GM19452 (cell line): ENCODE measurements around the gene ZNF254.
"Not testable (repeated sequence)": the region's sequence is repeated elsewhere in the genome, so short reads cannot be mapped to it uniquely, and the experiment has no call there.

Experiments
- ATAC-seq: cut with Tn5 transposase; IDR thresholded peaks from one replicate; pipeline ENCODE4 v1.9.1; 2021; ENCODE audit not compliant: unreplicated experiment

Gene ZNF254

GRCh38 chr19:24071078-24071477 is 15.9 kb upstream of the ZNF254 start:
- ATAC-seq = no peak

DNA sequence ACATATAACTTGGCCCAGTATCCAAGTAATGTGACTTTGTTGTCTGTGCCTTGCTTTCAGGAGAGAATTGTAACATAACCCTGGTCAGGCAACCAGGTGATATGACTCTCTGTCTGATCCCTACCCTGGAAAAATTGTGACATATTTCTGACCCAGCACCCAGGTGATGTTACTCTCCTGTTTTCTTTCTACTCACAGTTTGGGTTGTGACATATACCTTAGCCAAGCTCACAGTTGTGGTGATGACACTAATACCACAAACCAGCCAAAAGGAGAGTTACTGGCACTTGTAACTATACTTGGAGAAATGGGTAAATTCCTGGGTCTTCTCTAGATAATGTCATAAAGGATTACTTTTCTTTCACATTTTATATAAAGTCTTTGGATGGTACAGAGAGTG is 14.3 kb upstream of the ZNF254 start:
- no peak for ATAC-seq

- ATAC-seq = no peak
Measured at GRCh38 chr19:24073807-24074206, 13.2 kb upstream of the ZNF254 start.

- no peak for ATAC-seq
Measured at GRCh38 chr19:24074720-24075454, 12.1 kb upstream of the ZNF254 start.

GRCh38 chr19:24075530-24075929 is 11.5 kb upstream of the ZNF254 start:
- ATAC-seq = not testable (repeated sequence)

DNA sequence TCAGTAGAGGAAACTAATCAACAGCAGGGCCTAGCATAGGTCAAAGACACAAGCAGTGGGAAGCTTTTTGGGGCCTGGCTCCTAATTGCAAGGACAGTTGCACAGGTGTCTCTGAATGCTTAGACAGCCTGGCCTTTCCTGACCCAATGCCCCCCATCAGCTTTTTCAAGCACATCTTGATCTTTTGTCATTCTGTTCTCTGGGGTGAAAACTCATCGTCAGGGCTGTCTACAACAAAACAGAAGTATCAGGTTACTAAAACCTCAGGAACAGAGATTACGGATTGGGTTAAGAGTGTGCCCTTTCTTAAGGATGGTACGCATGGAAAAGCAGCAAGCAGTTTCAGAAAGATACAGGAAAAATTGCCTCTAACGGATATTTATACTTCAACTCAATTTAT is 8.3 kb upstream of the ZNF254 start:
- no peak for ATAC-seq

DNA sequence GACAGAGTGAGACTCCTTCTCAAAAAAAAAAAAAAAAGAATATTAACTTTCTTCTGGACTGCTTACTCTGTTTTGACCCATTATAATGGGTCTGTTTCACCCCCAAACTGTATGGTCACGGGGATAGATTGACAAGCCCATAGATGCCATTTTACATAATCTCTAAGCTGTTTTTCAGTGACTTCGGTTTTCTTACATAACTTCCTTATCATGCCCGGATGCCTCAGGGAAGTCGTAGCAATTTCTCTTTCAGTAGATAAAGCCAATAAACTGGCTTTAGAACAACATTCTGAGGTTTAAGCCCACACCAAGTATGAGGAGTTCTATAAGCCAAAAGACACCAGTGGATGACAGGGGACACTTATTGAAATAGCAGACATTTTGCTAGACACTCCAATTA is 5.9 kb upstream of the ZNF254 start:
- ATAC-seq = no peak

- no peak for ATAC-seq
Measured at GRCh38 chr19:24098359-24098758, 11.4 kb downstream of the ZNF254 start.

DNA sequence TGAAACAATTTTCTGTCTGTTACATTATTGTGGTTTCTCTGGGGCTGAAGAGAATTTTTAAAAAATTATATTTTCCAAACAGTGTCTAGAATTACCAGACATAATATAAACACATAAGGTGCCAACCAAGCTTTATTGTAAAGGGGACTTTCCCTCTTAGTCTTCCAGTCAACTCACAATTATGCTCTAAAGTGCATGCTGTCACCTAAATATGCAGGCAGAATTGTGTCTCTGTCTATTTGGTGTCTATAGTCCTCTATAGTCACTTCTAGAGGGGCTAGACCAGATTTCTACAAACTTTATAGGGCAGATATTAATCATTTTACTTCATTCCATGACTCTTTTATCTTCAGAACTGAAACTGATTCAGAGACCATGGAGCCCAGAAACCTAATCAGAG is 12.8 kb downstream of the ZNF254 start:
- ATAC-seq = no peak

DNA sequence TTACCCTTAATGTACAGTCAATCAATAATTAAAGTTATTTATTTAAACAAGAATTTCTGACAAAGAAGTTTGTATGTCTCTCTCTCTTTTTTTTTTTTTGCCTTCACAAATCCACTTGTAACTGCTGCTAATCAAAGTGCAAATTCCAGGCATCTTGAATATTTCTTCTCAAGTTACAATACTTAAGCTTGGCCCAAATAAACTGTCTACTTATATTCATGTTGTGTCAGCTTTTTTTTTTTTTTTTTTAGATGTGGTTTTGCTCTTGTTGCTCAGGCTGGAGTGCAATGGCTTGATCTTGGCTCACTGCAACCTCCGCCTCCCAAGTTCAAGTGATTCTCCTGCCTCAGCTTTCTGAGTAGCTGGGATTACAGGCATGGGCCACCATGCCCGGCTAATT is 13.6 kb downstream of the ZNF254 start:
- ATAC-seq = not testable (repeated sequence)

GRCh38 chr19:24101459-24102115 is 14.6 kb downstream of the ZNF254 start:
- ATAC-seq = no peak

- no peak for ATAC-seq
Measured at GRCh38 chr19:24127601-24128000, 40.6 kb downstream of the ZNF254 start.

- ATAC-seq = no peak
Measured at GRCh38 chr19:24140099-24140498, 53.1 kb downstream of the ZNF254 start.

GRCh38 chr19:24140591-24140990 is 53.6 kb downstream of the ZNF254 start:
- no peak for ATAC-seq

GRCh38 chr19:24141612-24142011 is 54.6 kb downstream of the ZNF254 start:
- no peak for ATAC-seq

DNA sequence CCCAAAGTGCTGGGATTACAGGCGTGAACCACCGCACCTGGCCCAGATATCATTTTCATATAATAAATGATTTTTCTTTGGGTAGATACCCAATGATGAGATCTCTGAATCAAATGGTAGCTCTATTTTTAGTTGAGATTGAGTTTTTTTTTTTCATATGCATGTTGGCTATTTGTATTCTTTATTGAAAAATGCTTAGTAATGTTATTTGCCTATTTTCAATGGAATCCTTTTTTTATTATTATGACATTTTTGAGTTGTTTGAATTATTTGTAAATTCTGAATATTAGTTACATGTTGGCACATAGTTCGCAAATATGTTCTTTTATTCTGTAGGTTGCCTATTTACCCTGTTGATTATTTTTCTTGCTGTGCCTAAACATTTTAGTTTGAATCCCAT is 55.8 kb downstream of the ZNF254 start:
- no peak for ATAC-seq

DNA sequence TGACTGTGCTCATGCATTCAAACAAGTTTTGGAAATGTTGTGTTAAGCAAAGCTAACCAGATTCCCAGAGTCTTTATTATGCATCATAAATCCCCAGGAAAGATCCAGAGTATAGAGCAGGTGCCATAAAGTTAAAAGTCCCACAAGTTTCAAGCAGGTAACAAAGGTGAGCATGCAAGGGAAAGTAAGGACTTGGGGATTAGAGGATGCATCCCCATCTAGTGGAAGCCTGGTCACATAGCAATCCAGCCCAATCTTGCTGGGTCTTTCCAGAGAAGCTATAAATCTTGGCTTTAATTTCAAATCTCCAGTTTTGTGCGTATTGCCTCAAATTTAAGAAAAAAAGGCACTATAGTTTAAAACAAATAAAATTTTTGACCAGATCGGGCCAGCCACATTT is 72.7 kb downstream of the ZNF254 start:
- ATAC-seq = no peak

DNA sequence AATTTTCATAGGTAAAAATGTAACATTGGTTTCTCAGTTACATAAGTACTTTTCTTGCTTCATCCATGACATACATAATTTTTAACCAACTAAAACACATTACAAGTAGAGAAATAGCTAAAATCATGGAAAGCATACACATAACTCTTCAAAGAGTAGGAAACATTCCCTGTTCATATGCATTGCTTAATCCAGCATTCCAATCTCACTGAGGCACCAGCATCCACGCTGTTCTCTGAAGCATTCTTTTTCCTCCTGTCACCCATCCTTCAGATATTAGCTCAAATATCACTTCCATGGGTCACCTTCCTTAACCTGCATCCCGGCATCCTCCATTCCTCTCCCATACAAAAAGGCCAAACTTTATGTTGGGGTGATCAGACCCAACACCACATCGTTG is 79.1 kb downstream of the ZNF254 start:
- no peak for ATAC-seq

GRCh38 chr19:24173882-24174281 is 86.9 kb downstream of the ZNF254 start:
- ATAC-seq = no peak

DNA sequence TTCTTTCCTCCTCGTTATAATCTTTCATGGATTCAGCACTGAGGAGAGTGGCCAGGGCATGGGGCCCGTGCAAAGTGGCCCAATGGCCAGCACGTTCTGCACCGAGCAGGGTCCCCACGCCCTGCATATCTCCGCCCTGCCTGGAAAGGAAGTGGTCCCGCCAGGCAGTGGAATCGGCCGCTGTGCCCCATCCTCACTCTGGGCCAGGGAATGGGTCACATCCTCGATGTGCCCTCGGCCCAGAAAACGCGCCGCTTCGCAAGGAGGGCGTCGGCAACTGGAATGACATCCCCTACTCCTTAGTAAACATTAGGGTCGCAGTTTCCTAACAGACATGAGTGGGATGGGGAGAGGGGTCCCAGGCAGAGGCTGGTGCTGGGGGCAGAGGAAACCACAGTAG is 90.7 kb downstream of the ZNF254 start:
- no peak for ATAC-seq

- ATAC-seq = no peak
Measured at GRCh38 chr19:24178207-24178606, 91.2 kb downstream of the ZNF254 start.
